DOHH2 (cell line): ENCODE measurements around the gene STRN4.

Experiments used
- H3F3A ChIP-seq: fragments of 200-600 bp; sonication (generic), shearing (Covaris generic); 2 replicates; pipeline ENCODE4 v1.6.0; 2016; ENCODE audit warnings: antibody characterized with exemption, mild to moderate bottlenecking; ENCODE audit not compliant: control insufficient read depth, insufficient read depth
- H3K27ac ChIP-seq: fragments of 200-600 bp; sonication (generic); 2 replicates; pipeline ENCODE4 v1.5.1; 2014; ENCODE audit warnings: low read depth, mild to moderate bottlenecking, low read length, moderate library complexity
- H3K27me3 ChIP-seq: fragments of 200-600 bp; sonication (generic); 2 replicates; pipeline ENCODE4 v1.6.1; 2014; ENCODE audit warnings: mild to moderate bottlenecking, low read length, mixed read lengths; ENCODE audit not compliant: control insufficient read depth
- H3K36me3 ChIP-seq: fragments of 200-600 bp; sonication (generic); 2 replicates; pipeline ENCODE4 v1.6.1; 2014; ENCODE audit warnings: mild to moderate bottlenecking, low read length, moderate library complexity, mixed read lengths; ENCODE audit not compliant: control insufficient read depth
- H3K4me1 ChIP-seq: fragments of 200-600 bp; sonication (generic); 2 replicates; pipeline ENCODE4 v1.6.1; 2014; ENCODE audit warnings: mild to moderate bottlenecking, low read length, mixed read lengths; ENCODE audit not compliant: control insufficient read depth
- H3K4me2 ChIP-seq: fragments of 200-600 bp; sonication (generic); 2 replicates; pipeline ENCODE4 v1.6.0; 2014; ENCODE audit warnings: mild to moderate bottlenecking, low read length, moderate library complexity
- H3K4me3 ChIP-seq: fragments of 200-600 bp; sonication (generic); 2 replicates; pipeline ENCODE4 v1.5.1; 2014; ENCODE audit warnings: mild to moderate bottlenecking, low read length, mixed read lengths
- H3K79me2 ChIP-seq: fragments of 200-600 bp; sonication (generic); 2 replicates; pipeline ENCODE4 v1.6.1; 2014; ENCODE audit warnings: mild to moderate bottlenecking, low read length, mixed read lengths; ENCODE audit not compliant: control insufficient read depth
- H3K9me2 ChIP-seq: fragments of 200-600 bp; sonication (generic); replicated peaks from 2 replicates; pipeline ENCODE4 v1.6.1; 2014; ENCODE audit warnings: mild to moderate bottlenecking, low read length, mixed read lengths; ENCODE audit not compliant: control insufficient read depth
- H3K9me3 ChIP-seq: fragments of 200-600 bp; sonication (generic); 2 replicates; pipeline ENCODE4 v1.6.1; 2014; ENCODE audit warnings: antibody characterized with exemption, low read length, mixed read lengths; ENCODE audit not compliant: control insufficient read depth, insufficient read depth
- H4K20me1 ChIP-seq: fragments of 200-600 bp; sonication (generic); 2 replicates; pipeline ENCODE4 v1.6.0; 2014; ENCODE audit warnings: low read depth, mild to moderate bottlenecking, antibody characterized with exemption, low read length, moderate library complexity; ENCODE audit not compliant: control insufficient read depth, insufficient read depth
- CTCF ChIP-seq: fragments of 200-600 bp; sonication (generic); IDR thresholded peaks from one replicate; pipeline ENCODE4 v1.5.1; 2014; ENCODE audit warnings: antibody characterized with exemption, mild to moderate bottlenecking, low read depth, low read length; ENCODE audit not compliant: poor library complexity, severe bottlenecking
- EZH2phosphoT487 ChIP-seq: fragments of 200-600 bp; sonication (generic); IDR thresholded peaks from 2 replicates; pipeline ENCODE4 v1.6.1; 2017; ENCODE audit warnings: borderline replicate concordance, mild to moderate bottlenecking, antibody characterized with exemption, low read length, moderate library complexity, mixed read lengths

STRN4 gene

DNA sequence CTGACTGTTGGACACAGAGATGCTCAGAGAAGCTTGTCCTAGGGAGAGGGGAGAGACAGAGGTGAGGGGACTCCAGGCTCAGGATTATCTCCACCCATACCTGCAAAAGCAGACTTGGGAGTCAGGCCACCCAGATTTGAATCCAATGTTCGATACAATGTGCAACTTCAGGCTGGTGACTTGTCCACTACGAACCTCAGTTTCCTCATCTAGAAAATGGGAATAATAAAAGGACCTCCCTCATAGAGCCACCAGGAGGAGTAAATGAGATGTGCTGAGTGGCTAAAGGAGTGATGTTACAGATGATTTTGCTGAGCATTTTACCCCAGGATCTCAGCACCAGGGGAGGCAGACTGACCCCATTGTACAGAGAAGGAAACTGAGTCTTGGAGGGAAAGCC, 54.3 kb downstream of the STRN4 start:
- no peaks in the 10 kb centered on the region for H3K79me2 ChIP-seq
- H3K27me3 ChIP-seq = no peaks in the 10 kb centered on the region
- no peaks in the 10 kb centered on the region for H3K4me1 ChIP-seq
- H4K20me1 ChIP-seq = no peaks in the 10 kb centered on the region
- H3K27ac ChIP-seq = no peak overlapping the region
- TF ChIP-seq EZH2phosphoT487 = no peak
- no peak for TF ChIP-seq CTCF
- H3K9me2 ChIP-seq = no peaks in the 10 kb centered on the region
- no peaks in the 10 kb centered on the region for H3K9me3 ChIP-seq
- no peaks in the 10 kb centered on the region; the same call in 1 of the 2 replicates for H3F3A ChIP-seq
- H3K36me3 ChIP-seq = peaks cover 85% of the 10 kb centered on the region
- no peak overlapping the region for H3K4me2 ChIP-seq
- no peak overlapping the region for H3K4me3 ChIP-seq

DNA sequence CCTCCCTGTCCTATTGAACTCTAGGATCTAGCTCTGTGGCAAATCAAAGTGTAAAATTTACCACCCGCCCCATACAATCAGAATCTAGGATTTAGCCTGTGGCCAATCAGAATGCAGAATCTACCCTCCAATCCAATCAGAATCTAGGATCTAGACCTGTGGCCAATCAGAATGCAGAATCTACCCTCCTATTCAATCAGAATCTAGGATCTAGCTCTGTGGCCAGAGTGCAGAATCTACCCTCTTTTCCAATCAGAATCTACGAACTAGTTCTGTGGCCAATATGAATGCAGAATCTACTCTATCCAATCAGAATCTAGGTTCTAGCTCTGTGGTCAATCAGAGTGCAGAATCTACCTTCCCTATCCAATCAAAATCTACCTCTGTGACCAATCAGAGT, 55.1 kb downstream of the STRN4 start:
- no peak overlapping the region for H3K4me2 ChIP-seq
- H4K20me1 ChIP-seq = no peaks in the 10 kb centered on the region
- no peaks in the 10 kb centered on the region; the same call in 1 of the 2 replicates for H3F3A ChIP-seq
- no peak overlapping the region for H3K27ac ChIP-seq
- no peaks in the 10 kb centered on the region for H3K79me2 ChIP-seq
- H3K36me3 ChIP-seq = peaks cover 80% of the 10 kb centered on the region
- H3K9me2 ChIP-seq = no peaks in the 10 kb centered on the region
- H3K4me1 ChIP-seq = no peaks in the 10 kb centered on the region
- H3K27me3 ChIP-seq = no peaks in the 10 kb centered on the region
- no peak overlapping the region for H3K4me3 ChIP-seq
- H3K9me3 ChIP-seq = no peaks in the 10 kb centered on the region
- TF ChIP-seq CTCF = no peak
- no peak for TF ChIP-seq EZH2phosphoT487

DNA sequence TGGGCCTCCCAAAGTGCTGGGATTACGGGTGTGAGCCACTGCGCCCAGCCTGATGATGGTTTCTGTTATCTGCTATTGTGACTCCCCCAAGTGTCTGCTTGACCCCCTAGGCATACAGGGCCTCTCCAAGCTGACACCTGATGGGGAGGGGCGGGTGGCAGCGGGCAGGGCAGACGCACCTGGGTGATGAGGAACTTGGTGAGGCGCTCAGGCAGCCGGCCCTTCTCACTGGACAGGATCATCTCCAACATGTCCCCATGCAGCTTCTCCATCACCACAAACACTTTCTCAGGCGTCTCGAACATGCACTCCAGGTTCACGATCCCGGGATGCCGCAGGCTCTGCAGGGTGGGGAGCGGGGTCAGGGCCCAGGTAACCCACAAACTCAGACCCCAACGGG, 56.9 kb downstream of the STRN4 start:
- Histone ChIP-seq H3K4me2 (no peak overlapping the region), H3K4me3 (no peak overlapping the region), H3K79me2 (no peaks in the 10 kb centered on the region), H3K4me1 (no peaks in the 10 kb centered on the region), H3K27me3 (no peaks in the 10 kb centered on the region), H4K20me1 (no peaks in the 10 kb centered on the region), H3K9me2 (no peaks in the 10 kb centered on the region), H3F3A (no peaks in the 10 kb centered on the region; the same call in 1 of the 2 replicates), H3K27ac (no peak overlapping the region), H3K9me3 (no peaks in the 10 kb centered on the region), H3K36me3 (peaks cover 77% of the 10 kb centered on the region)
- TF ChIP-seq EZH2phosphoT487 (no peak), CTCF (no peak)
